Hematopoietic multipotent progenitor cell treated with erythropoietin and hydrocortisone succinate and interleukin-3 and kit ligand, for 6 days (in vitro differentiated cells): Measurements from ENCODE around the gene MATR3.
"Not testable (repeated sequence)": the region's sequence is repeated elsewhere in the genome, so short reads cannot be mapped to it uniquely, and the experiment has no call there.

Experiments used
- DNase-seq: peaks from one replicate; pipeline ENCODE4 v3.0.0-alpha.2; 2015

The MATR3 gene

DNA sequence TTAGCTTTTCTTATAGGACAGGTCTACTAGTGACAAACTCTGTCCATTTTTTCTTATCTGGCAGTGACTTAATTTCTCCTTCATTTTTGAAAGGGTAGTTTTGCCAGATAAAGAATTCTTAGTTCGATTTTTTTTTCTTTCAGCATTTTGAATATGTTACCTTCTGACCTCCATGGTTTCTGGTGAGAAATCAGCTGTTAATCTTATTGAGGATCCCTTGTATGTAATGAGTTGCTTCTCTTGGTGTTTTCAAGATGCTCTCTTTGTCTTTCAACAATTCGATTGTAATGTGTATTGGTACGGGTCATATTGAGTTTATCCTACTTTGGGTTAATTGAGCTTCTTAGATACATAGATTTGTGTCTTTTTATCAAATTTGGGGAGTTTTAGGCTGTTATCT is 60.6 kb downstream of the MATR3 start:
- DNase-seq: no peak

DNA sequence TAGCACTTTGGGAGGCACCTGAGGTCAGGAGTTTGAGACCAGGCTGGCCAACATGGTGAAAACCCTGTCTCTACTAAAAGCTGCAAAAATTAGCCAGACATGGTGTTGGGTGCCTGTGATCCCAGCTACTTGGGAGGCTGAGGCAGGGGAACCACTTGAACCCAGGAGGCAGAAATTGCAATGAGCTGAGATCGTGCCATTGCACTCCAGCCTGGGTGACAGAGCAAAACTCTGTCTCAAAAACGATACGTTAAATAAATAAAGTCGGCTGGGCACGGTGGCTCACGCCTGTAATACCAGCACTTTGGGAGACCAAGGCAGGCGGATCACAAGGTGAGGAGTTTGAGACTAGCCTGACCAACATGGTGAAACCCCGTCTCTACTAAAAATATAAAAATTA is 62.4 kb downstream of the MATR3 start:
- DNase-seq: not testable (repeated sequence)

DNA sequence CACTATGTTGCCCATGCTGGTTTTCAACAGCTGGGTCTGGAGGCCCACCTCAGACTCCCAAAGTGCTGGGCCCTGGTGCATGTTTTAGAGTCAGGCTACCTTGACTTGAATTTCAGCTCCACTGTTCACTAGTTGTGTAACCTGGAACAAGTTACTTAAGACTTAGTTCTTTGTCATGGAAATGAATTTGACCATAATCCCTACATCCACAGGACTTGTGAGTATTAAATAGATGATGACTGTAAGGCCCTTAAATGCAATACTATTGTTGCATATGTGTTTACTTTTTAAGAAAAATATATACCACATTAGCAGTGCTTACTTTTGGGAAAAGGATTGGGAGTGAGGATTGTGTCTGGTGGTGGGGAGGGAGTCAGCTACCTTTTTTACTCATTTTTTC is 64.5 kb downstream of the MATR3 start:
- no peak for DNase-seq

DNA sequence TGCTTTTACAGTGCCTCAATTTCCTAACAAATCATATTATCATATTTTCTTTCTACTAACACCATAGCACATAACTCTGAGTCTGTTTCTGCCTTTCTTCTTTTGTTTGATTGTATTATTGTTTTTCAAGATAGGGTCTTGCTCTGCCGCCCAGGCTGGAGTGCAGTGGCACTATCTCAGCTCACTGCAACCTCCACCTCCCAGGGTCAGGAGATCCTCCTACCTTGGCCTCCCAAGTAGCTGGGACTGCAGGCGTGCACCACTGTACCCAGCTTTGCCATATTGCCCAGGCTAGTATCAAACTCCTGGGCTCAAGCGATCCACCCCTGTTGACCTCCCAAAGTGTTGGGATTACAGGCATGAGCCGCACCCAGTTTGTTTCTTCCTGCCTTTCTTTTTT is 66.8 kb downstream of the MATR3 start:
- no peak for DNase-seq

DNA sequence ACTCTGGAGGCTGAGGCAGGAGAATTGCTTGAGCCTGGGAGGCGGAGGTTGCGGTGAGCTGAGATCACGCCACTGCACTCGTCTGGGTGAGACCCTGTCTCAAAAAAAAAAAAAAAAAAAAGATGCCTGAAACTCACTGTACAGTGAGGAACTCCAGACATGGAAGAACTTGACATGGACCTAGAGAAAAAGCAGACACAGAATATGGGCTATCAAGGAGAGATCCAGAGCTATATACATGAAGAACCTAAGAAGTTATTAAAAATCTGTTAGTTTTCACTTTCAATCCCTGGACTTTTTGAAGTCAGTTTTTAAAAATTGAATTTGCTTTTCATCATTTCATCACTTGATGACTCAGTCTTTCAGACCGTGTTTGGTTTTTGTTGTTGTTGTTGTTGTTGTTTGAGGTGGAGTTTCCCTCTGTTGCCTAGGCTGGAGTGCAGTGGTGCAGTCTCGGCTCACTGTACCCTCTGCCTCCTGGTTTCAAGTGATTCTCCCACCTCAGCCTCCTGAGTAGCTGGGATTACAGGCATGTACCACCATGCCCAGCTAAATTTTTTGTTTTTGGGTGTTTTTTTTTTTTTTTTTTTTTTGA is 68.4 kb downstream of the MATR3 start:
- no peak for DNase-seq

DNA sequence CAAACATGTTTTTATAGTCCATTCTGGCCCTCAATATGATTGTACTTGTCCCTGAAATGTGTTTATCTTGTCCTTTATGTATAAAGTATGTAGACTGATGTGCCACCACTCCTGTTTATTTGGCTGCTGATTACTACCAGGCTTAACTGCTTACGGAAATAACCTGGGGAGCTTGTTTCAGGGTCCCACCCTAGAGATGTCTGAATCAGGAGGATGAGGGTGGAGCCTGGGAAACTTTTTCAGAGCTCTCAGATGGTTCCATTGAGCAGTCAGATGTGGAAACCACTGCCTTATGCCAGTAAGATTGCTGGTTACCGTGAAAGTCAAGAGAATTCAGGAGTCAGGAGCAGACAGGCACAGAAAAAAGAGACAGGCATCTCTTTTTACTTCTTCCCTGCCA is 70.4 kb downstream of the MATR3 start:
- no peak for DNase-seq

DNA sequence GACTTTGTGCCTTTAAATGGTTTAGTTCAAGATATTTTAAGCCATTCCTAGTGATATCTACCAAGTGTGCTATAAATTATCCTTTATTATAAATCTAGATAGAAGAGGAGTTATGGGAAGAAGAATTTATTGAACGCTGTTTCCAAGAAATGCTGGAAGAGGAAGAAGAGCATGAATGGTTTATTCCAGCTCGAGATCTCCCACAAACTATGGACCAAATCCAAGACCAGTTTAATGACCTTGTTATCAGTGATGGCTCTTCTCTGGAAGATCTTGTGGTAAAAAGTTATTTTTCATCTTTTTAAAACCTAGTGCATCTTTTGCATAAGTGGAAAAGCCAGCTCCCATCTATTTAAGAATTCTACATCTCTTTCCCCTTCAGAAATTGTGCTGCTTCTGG is 70.9 kb downstream of the MATR3 start:
- DNase-seq: no peak

DNA sequence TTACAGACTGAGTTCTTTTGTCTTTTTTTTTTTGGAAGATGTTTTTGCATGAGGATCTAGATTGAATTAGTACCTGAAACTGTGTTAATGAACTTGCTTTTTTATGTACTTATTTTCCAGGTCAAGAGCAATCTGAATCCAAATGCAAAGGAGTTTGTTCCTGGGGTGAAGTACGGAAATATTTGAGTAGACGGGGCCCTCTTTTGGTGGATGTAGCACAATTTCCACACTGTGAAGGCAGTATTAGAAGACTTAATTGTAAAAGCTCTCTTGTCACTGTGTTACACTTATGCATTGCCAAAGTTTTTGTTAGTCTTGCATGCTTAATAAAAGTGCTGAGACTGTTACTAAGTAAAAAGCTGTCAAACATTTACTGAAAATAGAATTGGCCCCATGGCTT is 75.1 kb downstream of the MATR3 start:
- DNase-seq: peak; percentile 38

DNA sequence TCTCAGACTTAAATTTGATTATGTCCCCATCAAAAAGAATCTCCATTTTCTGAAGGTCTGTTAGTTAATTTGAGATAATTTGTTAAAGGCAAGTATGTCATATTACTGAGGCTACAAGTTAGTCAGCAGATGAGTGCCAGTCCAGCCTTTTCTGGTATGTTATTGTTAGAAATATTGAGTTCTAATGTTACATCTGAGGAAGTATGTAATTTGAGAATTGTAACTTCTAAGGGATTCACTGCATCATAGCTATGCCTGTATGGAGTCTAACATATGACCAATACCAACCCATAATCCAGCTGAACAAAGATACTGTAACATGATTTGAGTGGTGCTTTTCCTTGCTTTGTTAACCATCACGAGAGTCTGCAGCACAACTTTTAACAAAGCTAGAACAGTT is 75.6 kb downstream of the MATR3 start:
- DNase-seq: no peak

DNA sequence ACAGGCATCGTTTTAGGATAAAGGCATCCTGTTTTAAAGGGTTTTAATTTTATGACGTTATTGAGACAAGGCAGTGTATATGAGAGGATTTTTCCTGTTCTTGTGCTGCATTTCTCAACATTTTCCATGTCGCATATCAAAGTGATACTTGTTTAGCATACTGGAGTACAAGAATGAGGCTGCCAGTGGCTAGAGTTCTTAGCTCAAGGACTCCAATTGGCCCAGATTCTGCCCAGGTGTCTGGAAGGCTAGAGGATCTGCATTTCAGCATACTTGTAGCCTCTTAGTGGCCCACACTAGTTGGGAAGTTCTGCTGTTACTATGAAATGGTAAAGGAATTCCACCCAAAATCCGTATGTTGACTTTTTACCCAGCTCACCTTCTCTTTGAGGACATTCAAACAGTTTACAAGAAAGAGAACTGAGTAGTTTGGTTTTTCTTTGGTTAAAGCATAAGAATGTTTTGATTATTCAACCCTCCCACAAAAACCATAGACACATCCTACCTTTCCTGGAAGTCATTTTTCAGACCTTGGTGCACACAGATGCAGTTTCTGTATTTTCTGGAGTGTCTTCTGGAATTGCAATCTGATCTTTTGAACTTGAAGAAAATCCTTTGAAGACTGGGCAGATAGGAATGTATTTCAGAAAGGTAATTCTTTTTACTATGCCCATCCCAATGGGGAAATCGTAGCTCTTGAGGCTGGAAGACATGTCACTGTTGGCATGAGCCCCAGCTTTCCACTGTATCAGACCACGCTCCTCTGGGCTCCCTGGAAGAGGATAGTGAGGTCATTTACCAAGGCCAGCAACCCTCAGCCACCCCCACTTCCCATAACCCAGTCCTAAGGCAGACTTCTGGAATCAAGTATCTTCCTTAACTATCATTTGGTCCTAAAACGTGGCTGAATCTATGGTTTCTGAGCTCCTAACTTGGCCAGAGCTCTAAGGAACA is 78.2 kb downstream of the MATR3 start:
- DNase-seq: no peak

DNA sequence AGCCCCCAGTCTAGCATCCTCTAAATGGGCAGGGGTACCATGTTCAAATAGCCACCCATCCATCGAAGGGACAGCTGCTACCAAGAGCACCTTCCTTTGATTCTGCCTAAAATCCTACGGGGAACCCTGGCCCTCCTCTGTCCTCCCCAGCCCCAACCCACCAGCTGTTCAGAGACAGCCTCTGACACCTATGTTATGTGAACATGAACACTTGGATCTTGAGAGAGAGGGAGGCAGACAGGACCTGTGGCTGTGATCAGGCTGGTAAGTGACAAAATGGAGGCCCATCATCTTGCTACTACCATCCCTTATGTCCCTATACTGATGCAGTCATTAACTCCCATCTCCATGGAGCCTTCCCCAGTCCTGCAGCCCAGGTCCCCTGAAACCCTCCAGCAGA is 81.4 kb downstream of the MATR3 start:
- DNase-seq: no peak

DNA sequence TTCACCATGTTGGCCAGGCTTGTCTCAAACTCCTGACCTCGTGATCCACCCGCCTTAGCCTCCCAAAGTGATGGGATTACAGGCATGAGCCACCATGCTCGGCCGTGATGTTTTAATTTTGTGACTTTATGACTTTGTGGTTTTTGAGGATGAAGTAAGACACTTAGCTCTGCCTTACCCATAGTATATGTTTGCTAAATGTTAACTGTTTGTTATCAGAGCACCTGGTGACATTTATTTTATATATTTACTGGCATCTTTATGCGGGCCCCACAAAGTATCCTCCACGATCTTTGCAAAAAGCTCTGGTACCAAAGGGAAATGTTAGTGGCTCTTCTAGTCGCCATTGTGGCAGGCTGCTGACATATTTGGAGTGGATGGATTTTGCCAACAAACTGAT is 82.8 kb downstream of the MATR3 start:
- DNase-seq: no peak

DNA sequence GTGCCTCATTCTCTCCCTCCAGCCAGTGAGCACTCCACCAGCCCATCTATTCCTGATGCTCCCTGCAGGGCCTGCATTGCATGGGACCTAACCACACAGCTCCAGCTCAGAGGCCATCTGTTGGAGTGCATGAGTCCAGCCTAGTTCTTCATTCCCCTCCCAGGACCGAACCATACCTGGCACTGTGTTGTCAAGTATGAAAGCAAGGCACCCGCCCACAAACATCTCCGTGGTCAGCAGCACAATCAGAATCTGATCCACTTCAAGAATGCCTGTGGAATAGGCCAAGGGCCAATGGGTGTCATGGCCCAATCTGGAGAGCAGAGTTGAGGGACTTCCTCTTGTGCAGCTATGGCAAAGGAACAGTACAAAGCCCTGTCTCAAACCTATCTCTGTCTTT is 83.7 kb downstream of the MATR3 start:
- DNase-seq: no peak

DNA sequence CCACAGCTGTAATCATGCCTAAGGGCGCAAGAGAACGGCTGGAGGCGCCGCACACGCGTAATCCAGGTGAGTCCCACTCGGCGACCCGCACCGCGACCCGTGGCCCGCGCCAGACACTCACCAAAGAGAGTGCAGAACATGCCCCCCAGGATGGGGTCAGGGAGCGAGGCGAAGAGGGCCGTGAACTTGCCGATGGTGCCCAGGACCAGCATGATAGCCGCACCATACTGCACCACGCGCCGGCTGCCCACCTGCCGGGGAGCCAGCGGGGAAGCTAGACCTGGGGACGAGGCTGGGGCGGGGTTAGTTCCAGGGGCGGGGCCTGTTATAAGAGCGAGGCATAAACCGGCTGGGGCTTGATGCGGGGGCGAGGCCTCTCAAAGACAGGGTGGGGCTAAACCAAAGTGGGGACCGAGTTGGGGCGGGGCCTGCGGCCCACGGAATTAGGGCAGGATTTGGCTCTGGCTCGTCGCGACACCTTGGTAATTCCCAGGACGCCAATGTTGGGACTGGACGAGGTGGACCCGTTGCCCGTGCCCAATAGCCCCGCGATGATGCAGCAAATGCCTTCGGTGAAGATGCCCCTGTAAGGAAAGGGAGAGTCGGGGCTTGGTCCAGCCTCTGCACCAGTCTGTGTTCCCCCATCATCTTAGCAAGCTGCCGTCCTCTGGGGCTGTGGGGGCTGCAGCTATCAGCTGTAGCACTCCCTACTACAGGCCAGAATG is 84.7 kb downstream of the MATR3 start:
- DNase-seq: no peak

DNA sequence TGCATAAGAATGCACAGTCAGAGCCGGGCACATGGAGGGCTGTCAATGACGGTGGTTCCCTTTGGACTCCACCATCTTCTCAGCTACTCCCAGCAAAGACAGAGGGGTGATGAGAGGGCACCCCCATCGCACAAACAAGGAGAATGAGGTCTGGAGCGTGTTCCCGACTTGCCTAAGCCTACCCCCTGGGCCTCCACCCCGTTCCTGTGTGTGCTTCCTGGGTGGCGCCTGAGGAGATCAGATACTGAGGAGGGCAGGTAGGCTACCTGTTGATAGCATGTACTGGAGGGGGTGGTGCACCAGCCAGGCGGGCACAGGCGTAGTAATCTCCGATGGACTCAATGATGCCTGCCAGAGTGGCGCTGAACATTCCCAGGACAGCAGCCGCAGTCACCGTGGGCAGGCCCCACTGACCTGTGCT is 85.4 kb downstream of the MATR3 start:
- DNase-seq: no peak

DNA sequence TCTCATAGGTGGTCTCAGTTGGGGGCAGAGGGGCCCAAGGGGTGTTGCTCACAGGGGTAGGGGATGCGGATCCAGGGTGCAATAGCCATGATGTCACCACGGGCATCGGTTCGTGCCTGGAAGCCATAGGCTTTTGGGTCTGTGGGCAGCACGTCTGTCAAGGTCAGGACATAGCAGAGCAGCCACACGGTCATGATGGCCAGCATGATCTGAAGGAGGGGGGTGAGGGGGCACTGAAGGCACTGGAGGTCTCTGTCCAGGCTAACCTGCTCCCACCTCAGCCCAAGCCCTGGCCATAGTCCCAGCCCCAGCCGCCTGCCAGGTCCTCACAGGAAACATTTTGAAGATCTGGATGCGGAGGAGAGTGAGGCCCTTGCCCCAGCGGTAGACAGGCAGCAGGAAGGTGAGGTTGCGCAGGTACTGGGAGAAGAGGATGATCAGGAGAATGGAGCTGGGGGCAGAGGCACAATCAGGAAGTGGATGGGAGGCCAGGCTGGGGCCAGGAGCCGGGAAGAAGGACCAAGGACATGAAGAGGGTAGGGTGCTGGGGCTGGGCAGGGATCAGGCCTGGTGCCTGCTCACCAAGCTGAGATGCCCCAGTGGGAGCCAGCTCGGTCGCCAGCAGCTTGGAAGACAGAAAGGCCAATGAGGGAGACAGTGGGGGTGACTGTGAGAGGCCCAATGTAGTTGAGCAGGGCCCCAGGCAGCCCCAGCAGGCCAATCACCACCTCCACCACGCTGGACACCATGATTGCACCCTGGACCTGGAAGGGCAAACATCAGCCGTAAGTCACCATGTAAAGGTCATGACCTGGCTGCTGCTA is 86.3 kb downstream of the MATR3 start:
- no peak for DNase-seq
